ENCODE measurements around the gene DDX25. TPM values are rescaled to one million over a fixed set of nuclear protein-coding genes. Genes with fewer than 3 reads are reported as not detected.

The DDX25 gene
- total RNA-seq, 2 experiments from 2014 or later: not detected

DNA sequence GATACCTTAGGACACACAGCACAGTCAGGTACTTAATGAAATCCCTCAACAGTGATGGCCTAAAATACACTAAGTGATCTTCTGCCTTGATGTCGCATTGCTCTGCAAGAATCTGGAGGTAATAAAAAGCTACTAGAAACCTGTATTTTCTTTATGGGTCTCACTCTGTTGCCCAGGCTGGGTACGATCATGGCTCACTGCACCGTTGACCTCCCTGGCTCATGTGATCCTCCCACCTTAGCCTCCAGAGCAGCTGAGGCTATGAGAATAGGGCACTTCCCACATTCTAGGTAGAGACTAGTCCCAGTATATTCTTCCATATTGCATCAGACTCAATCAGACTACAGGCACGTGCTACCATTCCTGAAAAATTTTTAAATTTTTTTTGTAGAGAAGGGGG, 63.2 kb downstream of the DDX25 start:
- no peaks in the 10 kb centered on the region for H3K4me1 Mint-ChIP-seq (ENCODE audit: low read depth)
- no peaks in the 10 kb centered on the region for H3K27me3 Mint-ChIP-seq
- no peak overlapping the region for H3K4me3 ChIP-seq (ENCODE audit: low read length)
- ChIA-PET POLR2A (no interaction called here), CTCF (no interaction called here)
- no peak for DNase-seq
- H3K36me3 Mint-ChIP-seq (ENCODE audit: low read depth): peaks cover 8% of the 10 kb centered on the region
- no peaks in the 10 kb centered on the region for H3K27me3 ChIP-seq (ENCODE audit: control insufficient read depth in 1 of 2, insufficient read depth in 2 of 2, low read length in 2 of 2)
- no peak overlapping the region for H3K27ac ChIP-seq (ENCODE audit: low read depth in 1 of 2, low read length in 2 of 2)
- H3K27ac Mint-ChIP-seq: no peak overlapping the region
- TF ChIP-seq CTCF (IDR thresholded peaks at IDR 0.05): no peak
- peaks cover 4% of the 10 kb centered on the region for H3K9me3 Mint-ChIP-seq
- no peaks in the 10 kb centered on the region for H3K36me3 ChIP-seq (ENCODE audit: insufficient read depth, low read length)
- ATAC-seq (ENCODE audit: poor library complexity): no peak
- intact Hi-C loops (cut with DNase I, micrococcal nuclease): no loop called here
- no peaks in the 10 kb centered on the region for H3K4me1 ChIP-seq (ENCODE audit: insufficient read depth, low read length)
- peaks cover 0 to 3% of the 10 kb centered on the region in 2 experiments for H3K9me3 ChIP-seq (ENCODE audit: control insufficient read depth in 1 of 2, insufficient read depth in 1 of 2, low read length in 2 of 2)
- H3K4me3 Mint-ChIP-seq: no peak overlapping the region

- ChIA-PET POLR2A (no interaction called here), CTCF (no interaction called here)
- no peak overlapping the region for H3K4me3 Mint-ChIP-seq
- no peaks in the 10 kb centered on the region for H3K36me3 Mint-ChIP-seq (ENCODE audit: low read depth)
- no peak for TF ChIP-seq CTCF (IDR thresholded peaks at IDR 0.05)
- Histone ChIP-seq H3K36me3 (ENCODE audit: insufficient read depth, low read length) (no peaks in the 10 kb centered on the region), H3K27ac (ENCODE audit: low read depth in 1 of 2, low read length in 2 of 2) (no peak overlapping the region), H3K4me3 (ENCODE audit: low read length) (no peak overlapping the region), H3K27me3 (ENCODE audit: control insufficient read depth in 1 of 2, insufficient read depth in 2 of 2, low read length in 2 of 2) (no peaks in the 10 kb centered on the region), H3K9me3 (ENCODE audit: control insufficient read depth in 1 of 2, insufficient read depth in 1 of 2, low read length in 2 of 2) (no peaks in the 10 kb centered on the region), H3K4me1 (ENCODE audit: insufficient read depth, low read length) (no peaks in the 10 kb centered on the region)
- no peaks in the 10 kb centered on the region for H3K9me3 Mint-ChIP-seq
- DNase-seq (no peak), ATAC-seq (ENCODE audit: poor library complexity) (no peak)
- H3K27me3 Mint-ChIP-seq: no peaks in the 10 kb centered on the region
- H3K4me1 Mint-ChIP-seq (ENCODE audit: low read depth): no peaks in the 10 kb centered on the region
- no peak overlapping the region for H3K27ac Mint-ChIP-seq
- intact Hi-C loops (cut with DNase I, micrococcal nuclease): no loop called here
Measured at GRCh38 chr11:125968354-125968753, 64.0 kb downstream of the DDX25 start.

GRCh38 chr11:125971618-125972017, 67.3 kb downstream of the DDX25 start:
- no peaks in the 10 kb centered on the region for H3K36me3 ChIP-seq (ENCODE audit: insufficient read depth, low read length)
- Mint-ChIP-seq H3K4me3 (no peak overlapping the region), H3K4me1 (ENCODE audit: low read depth) (no peaks in the 10 kb centered on the region), H3K27ac (no peak overlapping the region), H3K9me3 (no peaks in the 10 kb centered on the region), H3K36me3 (ENCODE audit: low read depth) (no peaks in the 10 kb centered on the region), H3K27me3 (no peaks in the 10 kb centered on the region)
- DNase-seq (no peak), ATAC-seq (ENCODE audit: poor library complexity) (no peak)
- CTCF ChIA-PET: no interaction called here
- no peak for TF ChIP-seq CTCF (IDR thresholded peaks at IDR 0.05)
- H3K9me3 ChIP-seq (ENCODE audit: control insufficient read depth in 1 of 2, insufficient read depth in 1 of 2, low read length in 2 of 2): no peaks in the 10 kb centered on the region
- H3K4me3 ChIP-seq (ENCODE audit: low read length): no peak overlapping the region
- intact Hi-C loops (cut with DNase I, micrococcal nuclease): no loop called here
- no peaks in the 10 kb centered on the region for H3K27me3 ChIP-seq (ENCODE audit: control insufficient read depth in 1 of 2, insufficient read depth in 2 of 2, low read length in 2 of 2)
- H3K4me1 ChIP-seq (ENCODE audit: insufficient read depth, low read length): no peaks in the 10 kb centered on the region
- H3K27ac ChIP-seq (ENCODE audit: low read depth in 1 of 2, low read length in 2 of 2): no peak overlapping the region
- POLR2A ChIA-PET: no interaction called here

Data from CD4-positive, alpha-beta T cell (primary cell).